ENCODE measurements around the gene FSTL4.

Gene FSTL4

DNA sequence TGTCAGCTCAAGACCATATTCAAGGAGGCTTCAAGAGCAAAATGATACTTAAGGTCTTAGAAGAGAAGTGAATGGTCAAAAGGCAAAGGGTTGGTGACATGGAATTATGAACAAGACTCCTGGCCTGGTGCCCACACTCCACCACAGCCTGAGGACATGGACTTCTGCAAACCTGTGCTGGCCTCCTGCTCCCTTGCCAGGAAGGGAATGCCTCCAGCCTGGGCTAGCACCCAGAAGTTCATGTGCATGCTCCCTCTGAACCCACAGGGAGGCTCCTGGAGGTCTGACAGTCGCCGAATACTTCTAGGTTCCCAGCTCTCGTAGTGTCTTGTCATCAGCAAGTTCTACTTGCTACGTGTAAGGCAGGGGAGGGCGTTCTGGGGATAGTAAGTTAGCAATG, 156.7 kb downstream of the FSTL4 start:
- no peaks in the 10 kb centered on the region for H3F3A ChIP-seq (ENCODE audit: insufficient read depth, low read length)
- no peak for DNase-seq
- H3K27ac ChIP-seq (ENCODE audit: low read length), result no peak overlapping the region
- no peaks in the 10 kb centered on the region for H3K27me3 ChIP-seq (replicated peaks; ENCODE audit: insufficient read depth, low read length)
- no peak overlapping the region for H3K4me3 ChIP-seq (ENCODE audit: low read length)
- no peaks in the 10 kb centered on the region for H3K9me2 ChIP-seq (replicated peaks; ENCODE audit: insufficient read depth, low read length)
- no peak overlapping the region for H2AFZ ChIP-seq (ENCODE audit: low read length)
- no peaks in the 10 kb centered on the region for H3K36me3 ChIP-seq (replicated peaks; ENCODE audit: insufficient read depth, low read length)
- no peaks in the 10 kb centered on the region for H3K79me2 ChIP-seq (ENCODE audit: low read length)
- no peaks in the 10 kb centered on the region for H4K20me1 ChIP-seq (ENCODE audit: insufficient read depth, low read length)
- H3K4me1 ChIP-seq (ENCODE audit: low read length), result no peaks in the 10 kb centered on the region
- no peak overlapping the region for H3K9ac ChIP-seq (ENCODE audit: low read length)
- no peak overlapping the region for H3K4me2 ChIP-seq (ENCODE audit: low read depth, low read length)
- TF ChIP-seq, protein P1, sequence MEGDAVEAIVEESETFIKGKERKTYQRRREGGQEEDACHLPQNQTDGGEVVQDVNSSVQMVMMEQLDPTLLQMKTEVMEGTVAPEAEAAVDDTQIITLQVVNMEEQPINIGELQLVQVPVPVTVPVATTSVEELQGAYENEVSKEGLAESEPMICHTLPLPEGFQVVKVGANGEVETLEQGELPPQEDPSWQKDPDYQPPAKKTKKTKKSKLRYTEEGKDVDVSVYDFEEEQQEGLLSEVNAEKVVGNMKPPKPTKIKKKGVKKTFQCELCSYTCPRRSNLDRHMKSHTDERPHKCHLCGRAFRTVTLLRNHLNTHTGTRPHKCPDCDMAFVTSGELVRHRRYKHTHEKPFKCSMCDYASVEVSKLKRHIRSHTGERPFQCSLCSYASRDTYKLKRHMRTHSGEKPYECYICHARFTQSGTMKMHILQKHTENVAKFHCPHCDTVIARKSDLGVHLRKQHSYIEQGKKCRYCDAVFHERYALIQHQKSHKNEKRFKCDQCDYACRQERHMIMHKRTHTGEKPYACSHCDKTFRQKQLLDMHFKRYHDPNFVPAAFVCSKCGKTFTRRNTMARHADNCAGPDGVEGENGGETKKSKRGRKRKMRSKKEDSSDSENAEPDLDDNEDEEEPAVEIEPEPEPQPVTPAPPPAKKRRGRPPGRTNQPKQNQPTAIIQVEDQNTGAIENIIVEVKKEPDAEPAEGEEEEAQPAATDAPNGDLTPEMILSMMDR (IDR thresholded peaks at IDR 0.05; ENCODE audit: low read length), result no peak
- no peak for TF ChIP-seq EZH2 (optimal IDR thresholded peaks at IDR 0.05; ENCODE audit: low read depth, low read length)
- TF ChIP-seq EZH2phosphoT487 (IDR thresholded peaks at IDR 0.05; ENCODE audit: low read length), result no peak
- H3K9me3 ChIP-seq (replicated peaks; ENCODE audit: insufficient read depth, low read length), result no peaks in the 10 kb centered on the region

DNA sequence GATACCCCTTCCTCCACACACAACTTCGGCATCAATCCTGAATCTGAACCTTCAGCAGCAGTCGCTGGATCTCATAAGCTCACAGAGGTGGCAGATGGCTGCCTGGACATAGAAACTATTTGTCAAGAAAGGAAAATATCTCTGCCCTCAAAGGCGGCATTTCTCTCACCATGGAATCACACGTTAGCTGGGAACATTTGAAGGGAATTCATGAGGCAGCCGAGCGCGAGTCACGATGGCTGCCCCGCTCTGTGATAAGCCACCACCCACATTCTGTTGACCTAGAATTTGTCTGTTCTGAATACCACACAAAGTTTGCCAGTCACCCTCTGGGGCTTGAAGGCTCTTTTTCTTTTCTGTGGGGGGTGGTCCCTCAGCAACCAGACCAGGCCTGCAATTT, 157.9 kb downstream of the FSTL4 start:
- Histone ChIP-seq H3K9me3 (replicated peaks; ENCODE audit: insufficient read depth, low read length) (no peaks in the 10 kb centered on the region), H2AFZ (ENCODE audit: low read length) (no peak overlapping the region), H3K27ac (ENCODE audit: low read length) (no peak overlapping the region), H3K27me3 (replicated peaks; ENCODE audit: insufficient read depth, low read length) (no peaks in the 10 kb centered on the region), H3K9ac (ENCODE audit: low read length) (no peak overlapping the region), H3F3A (ENCODE audit: insufficient read depth, low read length) (no peaks in the 10 kb centered on the region), H3K79me2 (ENCODE audit: low read length) (no peaks in the 10 kb centered on the region), H3K4me3 (ENCODE audit: low read length) (no peak overlapping the region), H3K36me3 (replicated peaks; ENCODE audit: insufficient read depth, low read length) (no peaks in the 10 kb centered on the region), H3K4me2 (ENCODE audit: low read depth, low read length) (no peak overlapping the region), H3K4me1 (ENCODE audit: low read length) (no peaks in the 10 kb centered on the region), H4K20me1 (ENCODE audit: insufficient read depth, low read length) (no peaks in the 10 kb centered on the region), H3K9me2 (replicated peaks; ENCODE audit: insufficient read depth, low read length) (no peaks in the 10 kb centered on the region)
- TF ChIP-seq EZH2 (optimal IDR thresholded peaks at IDR 0.05; ENCODE audit: low read depth, low read length), result no peak
- no peak for TF ChIP-seq EZH2phosphoT487 (IDR thresholded peaks at IDR 0.05; ENCODE audit: low read length)
- TF ChIP-seq, protein P1 (IDR thresholded peaks at IDR 0.05; ENCODE audit: low read length), result no peak
- DNase-seq, result no peak

DNA sequence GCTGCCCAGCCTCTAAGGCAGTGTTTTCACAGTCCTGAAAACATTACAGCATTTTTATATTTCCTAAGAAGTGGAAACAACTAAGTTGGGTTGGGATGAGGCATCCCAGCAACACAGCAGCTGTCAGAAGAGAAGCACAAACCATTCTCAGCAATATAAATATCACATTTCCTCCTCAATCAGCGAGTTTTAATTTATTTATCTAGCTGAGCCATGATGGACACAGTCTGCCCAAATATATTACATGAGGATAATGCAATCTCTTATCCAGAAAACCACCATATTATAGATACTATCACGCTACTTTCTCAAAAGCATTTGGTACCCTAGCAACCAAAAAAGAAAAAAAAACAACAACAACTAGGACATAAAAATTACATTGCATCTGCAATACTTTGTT, 158.5 kb downstream of the FSTL4 start:
- H3K9me3 ChIP-seq (replicated peaks; ENCODE audit: insufficient read depth, low read length), result no peaks in the 10 kb centered on the region
- no peak overlapping the region for H3K4me2 ChIP-seq (ENCODE audit: low read depth, low read length)
- no peak overlapping the region for H3K9ac ChIP-seq (ENCODE audit: low read length)
- H3F3A ChIP-seq (ENCODE audit: insufficient read depth, low read length), result no peaks in the 10 kb centered on the region
- no peaks in the 10 kb centered on the region for H3K4me1 ChIP-seq (ENCODE audit: low read length)
- H3K79me2 ChIP-seq (ENCODE audit: low read length), result no peaks in the 10 kb centered on the region
- TF ChIP-seq, protein P1 (IDR thresholded peaks at IDR 0.05; ENCODE audit: low read length), result no peak
- no peak overlapping the region for H3K27ac ChIP-seq (ENCODE audit: low read length)
- H3K4me3 ChIP-seq (ENCODE audit: low read length), result no peak overlapping the region
- H2AFZ ChIP-seq (ENCODE audit: low read length), result no peak overlapping the region
- H4K20me1 ChIP-seq (ENCODE audit: insufficient read depth, low read length), result no peaks in the 10 kb centered on the region
- DNase-seq, result no peak
- no peaks in the 10 kb centered on the region for H3K9me2 ChIP-seq (replicated peaks; ENCODE audit: insufficient read depth, low read length)
- H3K27me3 ChIP-seq (replicated peaks; ENCODE audit: insufficient read depth, low read length), result no peaks in the 10 kb centered on the region
- H3K36me3 ChIP-seq (replicated peaks; ENCODE audit: insufficient read depth, low read length), result no peaks in the 10 kb centered on the region
